OCI-LY7 (cell line): ENCODE data around the gene CDH23. TPM values are rescaled to one million over a fixed set of nuclear protein-coding genes. Genes with fewer than 3 reads are reported as not detected.

Source experiments
- BruUV-seq: library from RNA; stranded (reverse); fragments of 400-500 nt; replicated peaks from 2 replicates; lab custom pipeline; 2021; lab: Mats Ljungman, UMichigan
- CTCF ChIA-PET: fragments of 300-600 bp; sonication (Branson Sonifier 250); formaldehyde crosslinking; loops from one replicate; lab custom pipeline; 2022; ENCODE audit warnings: antibody characterized with exemption; ENCODE audit not compliant: unreplicated experiment; lab: Charles Lee
- POLR2A ChIA-PET: fragments of 300-600 bp; sonication (Branson Sonifier 250); formaldehyde crosslinking; loops from one replicate; lab custom pipeline; 2022; ENCODE audit warnings: antibody characterized with exemption; lab: Charles Lee
- DNase-seq: peaks from one replicate; pipeline ENCODE4 v3.0.0-alpha.2; 2015; ENCODE audit warnings: low spot score
- H2AFZ ChIP-seq: fragments of 200-600 bp; sonication (generic), shearing (Covaris generic); 2 replicates; pipeline ENCODE4 v1.6.1; 2014; ENCODE audit warnings: mild to moderate bottlenecking, antibody characterized with exemption, low read length, moderate library complexity
- H3K27ac ChIP-seq: fragments of 200-600 bp; sonication (generic); 2 replicates; pipeline ENCODE4 v1.5.1; 2014; ENCODE audit warnings: mixed run types, low read depth, mild to moderate bottlenecking, moderate library complexity, low read length, inconsistent platforms; ENCODE audit not compliant: poor library complexity, severe bottlenecking
- H3K36me3 ChIP-seq: fragments of 200-600 bp; sonication (generic); 2 replicates; pipeline ENCODE4 v1.6.1; 2014; ENCODE audit warnings: mild to moderate bottlenecking, antibody characterized with exemption, low read length, moderate library complexity, mixed read lengths; ENCODE audit not compliant: insufficient read depth
- H3K4me1 ChIP-seq: fragments of 200-600 bp; sonication (generic); 2 replicates; pipeline ENCODE4 v1.5.1; 2014; ENCODE audit warnings: mild to moderate bottlenecking, low read length; ENCODE audit not compliant: insufficient read depth, poor library complexity, severe bottlenecking
- H3K4me2 ChIP-seq: fragments of 200-600 bp; sonication (generic); 2 replicates; pipeline ENCODE4 v1.6.1; 2014; ENCODE audit warnings: mild to moderate bottlenecking, low read length
- H3K4me3 ChIP-seq: fragments of 200-600 bp; sonication (generic); 2 replicates; pipeline ENCODE4 v1.5.1; 2014; ENCODE audit warnings: mild to moderate bottlenecking, low read depth, low read length; ENCODE audit not compliant: poor library complexity, severe bottlenecking
- H3K79me2 ChIP-seq: fragments of 200-600 bp; sonication (generic); 2 replicates; pipeline ENCODE4 v1.6.1; 2016; ENCODE audit warnings: low read depth, mild to moderate bottlenecking, low read length, moderate library complexity, mixed read lengths; ENCODE audit not compliant: insufficient read depth
- H3K9me2 ChIP-seq: fragments of 200-600 bp; sonication (generic); 2 replicates; pipeline ENCODE4 v1.6.1; 2016; ENCODE audit warnings: mild to moderate bottlenecking, low read length, mixed read lengths; ENCODE audit not compliant: insufficient read depth
- H3K9me3 ChIP-seq: fragments of 200-600 bp; sonication (generic); 2 replicates; pipeline ENCODE4 v1.6.1; 2014; ENCODE audit warnings: mild to moderate bottlenecking, mixed run types, low read length, mixed read lengths
- H4K20me1 ChIP-seq: fragments of 200-600 bp; sonication (generic); 2 replicates; pipeline ENCODE4 v1.6.1; 2014; ENCODE audit warnings: mild to moderate bottlenecking, antibody characterized with exemption, low read length, moderate library complexity, mixed read lengths; ENCODE audit not compliant: insufficient read depth
- CTCF ChIP-seq: fragments of 200-600 bp; sonication (generic); conservative IDR thresholded peaks from 2 replicates; pipeline ENCODE4 v1.5.1; 2014; ENCODE audit warnings: mild to moderate bottlenecking, antibody characterized with exemption, low read length, moderate library complexity, mixed read lengths
- EZH2phosphoT487 ChIP-seq: fragments of 200-600 bp; sonication (generic); IDR thresholded peaks from 2 replicates; pipeline ENCODE4 v1.6.1; 2018; ENCODE audit warnings: low read depth, borderline replicate concordance, mild to moderate bottlenecking, mixed run types, antibody characterized with exemption, low read length, moderate library complexity, mixed read lengths
- intact Hi-C: fragments of 100-400 bp; cut with micrococcal nuclease; formaldehyde crosslinking; loops from one replicate; pipeline ENCODE4 v1.10.0; 2022; ENCODE audit not compliant: unreplicated experiment
- total RNA-seq, 2 experiments: library from RNA; depleted of rRNA in 1 of 2; stranded (reverse); fragments of >200 nt in 1 of 2; shearing (Covaris generic) in 1 of 2; gene quantifications; 2 replicates each; pipeline ENCODE4 v1.2.3, GENCODE V29; 2014 to 2022

Gene CDH23
- total RNA-seq, 2 experiments from 2014 or later, result 0.92 to 9.9 TPM

GRCh38 chr10:71558991-71559390 is 162.3 kb downstream of the CDH23 start:
- no peaks in the 10 kb centered on the region for H3K9me3 ChIP-seq
- no peaks in the 10 kb centered on the region for H3K79me2 ChIP-seq
- no peaks in the 10 kb centered on the region for H3K4me1 ChIP-seq
- ChIA-PET POLR2A (no interaction called here), CTCF (no interaction called here)
- intact Hi-C loops, result no loop called here
- H3K4me2 ChIP-seq, result no peak overlapping the region
- no peaks in the 10 kb centered on the region for H3K9me2 ChIP-seq
- no peak overlapping the region for H3K4me3 ChIP-seq
- H3K27ac ChIP-seq, result no peak overlapping the region
- no TSS peak for BruUV-seq
- H3K36me3 ChIP-seq, result no peaks in the 10 kb centered on the region
- H4K20me1 ChIP-seq, result no peaks in the 10 kb centered on the region
- no peak overlapping the region for H2AFZ ChIP-seq
- no peak for DNase-seq
- no peak for TF ChIP-seq EZH2phosphoT487
- no peak for TF ChIP-seq CTCF

GRCh38 chr10:71561003-71561574 is 164.4 kb downstream of the CDH23 start:
- H3K4me2 ChIP-seq, result no peak overlapping the region
- no peaks in the 10 kb centered on the region for H4K20me1 ChIP-seq
- no peaks in the 10 kb centered on the region for H3K36me3 ChIP-seq
- ChIA-PET CTCF (no interaction called here), POLR2A (no interaction called here)
- no peaks in the 10 kb centered on the region for H3K79me2 ChIP-seq
- no peaks in the 10 kb centered on the region for H3K4me1 ChIP-seq
- no peak overlapping the region for H3K27ac ChIP-seq
- H2AFZ ChIP-seq, result no peak overlapping the region
- no peak overlapping the region for H3K4me3 ChIP-seq
- H3K9me3 ChIP-seq, result no peaks in the 10 kb centered on the region
- DNase-seq, result no peak
- intact Hi-C loops, result no loop called here
- BruUV-seq, result no TSS peak
- H3K9me2 ChIP-seq, result no peaks in the 10 kb centered on the region
- no peak for TF ChIP-seq CTCF
- TF ChIP-seq EZH2phosphoT487, result no peak

- Histone ChIP-seq H3K9me2 (no peaks in the 10 kb centered on the region), H2AFZ (no peak overlapping the region), H3K27ac (no peak overlapping the region), H3K4me3 (no peak overlapping the region), H3K4me1 (no peaks in the 10 kb centered on the region), H3K4me2 (no peak overlapping the region), H3K36me3 (no peaks in the 10 kb centered on the region), H4K20me1 (no peaks in the 10 kb centered on the region), H3K79me2 (no peaks in the 10 kb centered on the region), H3K9me3 (no peaks in the 10 kb centered on the region)
- TF ChIP-seq CTCF, result no peak
- TF ChIP-seq EZH2phosphoT487, result no peak
- no TSS peak for BruUV-seq
- CTCF ChIA-PET, result no interaction called here
- no peak for DNase-seq
- intact Hi-C loops, result no loop called here
- POLR2A ChIA-PET, result interaction anchor here (0.6 kb wide), 1 partner anchor 77 kb away, joined by 3 read pairs; no protein-coding TSS in a partner anchor
These were observed 165.5 kb downstream of the CDH23 start for GRCh38 chr10:71562181-71562580.
